SHP77 treated with DMSO at 0.1 percent for 48 hours (cell line): ENCODE measurements around the gene MARCKS.

ENCODE experiments used
- DNase-seq: peaks from one replicate; lab custom pipeline; 2025; lab: John Stamatoyannopoulos, UW

MARCKS gene

DNA sequence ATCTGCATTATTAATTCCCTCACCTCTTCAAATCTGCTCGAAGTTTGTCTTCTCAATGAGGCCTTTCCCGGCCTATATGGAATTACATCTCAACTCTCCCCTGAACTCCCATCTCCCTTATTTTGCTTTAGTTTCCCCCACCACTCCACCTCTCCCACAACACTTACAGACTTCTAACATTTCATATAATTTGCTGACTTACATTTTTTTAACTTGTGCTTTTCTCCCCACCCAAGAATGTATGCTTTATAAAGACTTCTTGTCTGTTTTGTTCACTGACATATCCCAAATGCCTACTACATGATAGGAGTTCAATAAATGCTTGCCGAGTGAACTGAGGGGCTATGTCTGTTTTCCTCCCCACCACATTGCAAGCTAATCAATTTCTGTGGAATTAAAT lies 3.9 kb upstream of the MARCKS start:
- no peak for DNase-seq

DNA sequence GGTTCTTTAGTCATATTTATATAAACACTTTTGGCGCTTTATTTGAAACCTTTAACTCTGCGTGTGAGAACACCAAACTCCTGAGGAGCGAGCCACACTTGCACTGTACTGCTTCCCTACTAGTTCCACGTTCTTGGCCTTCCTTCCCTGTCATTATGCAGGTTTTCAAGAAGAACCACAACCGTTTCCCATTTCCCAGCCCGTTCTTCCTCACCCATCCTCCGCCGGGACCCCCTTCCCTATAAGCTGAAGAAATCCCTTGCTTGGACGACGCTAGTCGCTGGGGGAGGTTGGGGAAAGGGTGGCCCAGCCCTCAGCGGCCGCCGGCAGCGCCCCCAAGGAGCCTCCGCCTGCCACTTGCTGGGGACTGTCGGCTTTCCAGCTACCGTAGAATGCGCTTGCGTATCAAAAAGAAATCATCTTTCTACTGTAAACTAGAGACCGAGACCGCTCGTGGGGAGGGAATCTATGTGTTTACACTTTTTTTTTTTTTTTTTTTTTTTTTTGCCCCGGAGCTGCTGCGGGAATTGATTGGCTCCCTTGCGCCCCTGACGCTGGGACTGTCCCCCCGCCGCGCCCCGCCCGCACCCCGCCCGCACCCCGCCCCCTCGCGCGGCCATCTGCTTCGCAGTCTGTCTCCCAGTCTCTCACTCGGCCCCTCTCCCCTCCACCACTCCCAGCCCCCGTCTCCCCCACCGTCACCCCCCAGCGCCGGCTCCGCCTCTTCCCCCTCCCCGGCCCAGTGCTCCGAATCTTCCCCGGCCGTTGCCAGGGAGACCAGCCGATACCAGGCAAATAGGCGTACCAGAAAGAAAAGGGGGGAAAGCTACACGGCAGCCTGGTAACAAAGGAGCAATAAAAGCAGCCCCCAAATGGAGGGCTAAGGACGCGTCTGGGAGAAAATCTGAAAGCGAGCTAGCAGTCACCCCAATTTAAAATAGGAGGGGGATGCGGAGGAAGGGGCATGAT lies 2.3 kb upstream of the MARCKS start:
- peak; percentile 63 for DNase-seq

DNA sequence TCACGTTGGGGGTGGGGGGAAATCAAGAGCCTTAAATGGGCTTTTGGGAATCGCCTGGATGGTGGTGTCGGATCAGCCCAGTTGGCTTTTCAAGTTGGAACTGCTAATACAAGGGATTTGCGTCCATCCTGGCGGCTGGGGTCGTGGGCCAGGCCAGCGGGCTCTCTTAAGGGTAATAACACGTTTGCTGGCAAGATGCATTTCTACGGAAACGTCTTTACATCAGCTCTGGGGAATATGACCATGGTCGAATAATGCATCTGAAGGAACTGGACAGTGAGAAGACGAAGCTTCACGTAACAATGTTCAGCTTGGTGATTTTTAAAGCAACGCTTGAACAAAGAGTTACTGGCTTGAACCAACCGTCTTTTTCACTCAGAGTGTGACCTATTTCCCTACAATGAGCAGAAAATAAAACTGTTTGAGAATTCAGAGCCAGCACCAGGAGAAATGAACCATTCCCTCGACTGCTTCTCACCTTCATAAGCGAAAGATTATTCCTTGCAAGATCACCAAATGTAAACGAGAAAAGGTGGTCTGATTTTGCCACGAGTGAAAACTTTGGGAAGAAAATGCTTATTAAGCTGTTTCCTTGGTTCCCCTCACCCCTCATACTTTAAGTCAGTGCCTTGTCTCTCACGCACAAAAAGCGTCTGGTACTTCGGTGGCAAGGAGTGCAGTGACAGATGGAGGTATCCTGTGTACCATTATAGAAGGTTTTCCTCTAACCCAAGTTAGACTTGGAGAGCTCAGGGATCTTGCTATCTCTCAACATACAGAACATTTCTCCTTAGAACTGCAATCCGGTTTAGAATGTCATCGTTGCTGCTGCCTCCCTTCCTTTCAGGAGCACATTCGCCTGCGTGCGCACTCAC lies 1.4 kb upstream of the MARCKS start:
- peak; percentile 60 for DNase-seq

DNA sequence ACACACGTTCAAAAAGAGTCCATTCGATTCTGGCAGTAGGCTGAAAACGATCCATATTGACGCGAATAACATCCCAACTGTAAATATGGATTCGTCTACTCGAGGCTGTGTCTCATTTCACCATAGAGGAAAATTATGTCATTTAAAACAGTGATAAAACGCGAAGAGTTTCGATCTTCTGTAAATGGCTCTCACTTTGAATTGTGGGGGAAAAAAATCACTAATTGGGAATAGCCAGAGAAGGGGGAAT lies 845 bp upstream of the MARCKS start:
- DNase-seq, result peak; percentile 60

DNA sequence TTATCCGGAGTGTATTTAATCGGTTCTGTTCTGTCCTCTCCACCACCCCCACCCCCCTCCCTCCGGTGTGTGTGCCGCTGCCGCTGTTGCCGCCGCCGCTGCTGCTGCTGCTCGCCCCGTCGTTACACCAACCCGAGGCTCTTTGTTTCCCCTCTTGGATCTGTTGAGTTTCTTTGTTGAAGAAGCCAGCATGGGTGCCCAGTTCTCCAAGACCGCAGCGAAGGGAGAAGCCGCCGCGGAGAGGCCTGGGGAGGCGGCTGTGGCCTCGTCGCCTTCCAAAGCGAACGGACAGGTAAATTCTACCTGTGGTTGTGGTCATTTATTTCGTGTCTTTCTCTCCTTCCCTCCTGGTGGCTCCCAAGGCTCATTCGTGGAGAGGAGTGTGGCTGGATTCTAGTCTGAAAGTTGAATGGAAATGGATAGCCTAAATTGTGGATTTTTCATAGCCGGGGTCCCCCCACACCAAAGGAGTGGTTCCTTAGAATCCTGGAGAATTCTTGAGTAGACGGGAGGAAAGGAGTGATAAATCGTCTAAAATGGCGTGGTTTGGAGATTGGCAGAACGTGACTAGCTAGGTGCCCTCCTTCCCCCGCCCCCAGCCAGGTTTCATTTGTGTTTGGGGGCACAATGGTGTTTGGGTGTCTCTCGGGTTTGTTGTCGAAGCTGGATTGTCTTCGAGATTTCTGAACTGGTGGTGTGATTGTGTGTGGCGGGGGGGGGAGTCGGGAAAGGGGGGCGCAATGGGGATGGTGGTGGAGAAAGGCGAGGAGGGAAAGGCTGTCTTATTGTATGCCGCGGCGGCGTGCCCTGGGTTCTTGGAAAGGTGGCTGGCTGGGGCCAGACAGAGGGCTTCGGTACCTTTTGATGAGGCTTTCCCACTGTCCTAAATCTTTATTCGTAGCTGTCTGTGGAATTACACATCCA lies 673 bp downstream of the MARCKS start:
- no peak for DNase-seq

DNA sequence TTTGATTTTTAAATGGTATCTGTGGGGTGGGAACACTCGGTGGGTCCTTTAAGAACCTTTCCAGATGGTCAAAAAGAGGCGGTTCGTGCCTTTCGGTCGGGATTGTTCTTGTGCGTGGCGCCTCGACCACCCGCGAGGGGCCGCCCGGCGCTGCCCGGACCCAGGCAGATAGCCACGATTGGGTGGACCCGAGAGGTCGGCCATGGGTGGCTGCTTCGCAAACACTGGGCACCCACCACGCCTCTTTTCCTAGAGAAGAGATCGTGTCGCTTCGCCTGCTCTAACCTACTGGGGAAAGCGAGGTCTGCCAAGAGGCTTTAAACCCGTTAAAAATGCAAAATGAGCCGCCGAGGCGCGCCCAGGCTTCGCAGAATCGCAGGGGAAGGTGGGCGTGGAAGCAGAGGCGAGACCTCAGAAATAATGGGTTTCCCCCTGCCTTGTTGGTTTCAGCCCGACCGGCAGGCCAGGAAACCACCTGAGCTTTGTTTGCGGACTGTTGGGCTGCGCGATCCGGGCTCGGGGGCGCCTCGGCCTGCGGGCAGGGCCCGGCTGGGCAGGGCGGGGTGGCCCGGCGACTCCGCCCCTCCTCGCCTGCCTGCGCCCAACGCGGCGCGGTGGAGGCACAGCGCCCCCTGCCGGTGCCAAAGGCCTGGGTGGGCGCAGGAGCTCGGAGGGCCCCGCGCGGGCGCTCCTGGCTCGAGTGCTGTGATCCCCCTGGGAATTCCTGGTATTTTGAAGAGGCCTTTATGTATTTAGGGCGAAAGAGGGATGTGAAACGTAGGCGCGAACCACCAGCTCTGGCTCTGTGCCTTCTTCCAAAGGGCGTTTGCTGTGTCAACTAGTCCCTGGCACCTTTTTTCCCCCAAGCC lies 1.6 kb downstream of the MARCKS start:
- DNase-seq, result peak; percentile 80

DNA sequence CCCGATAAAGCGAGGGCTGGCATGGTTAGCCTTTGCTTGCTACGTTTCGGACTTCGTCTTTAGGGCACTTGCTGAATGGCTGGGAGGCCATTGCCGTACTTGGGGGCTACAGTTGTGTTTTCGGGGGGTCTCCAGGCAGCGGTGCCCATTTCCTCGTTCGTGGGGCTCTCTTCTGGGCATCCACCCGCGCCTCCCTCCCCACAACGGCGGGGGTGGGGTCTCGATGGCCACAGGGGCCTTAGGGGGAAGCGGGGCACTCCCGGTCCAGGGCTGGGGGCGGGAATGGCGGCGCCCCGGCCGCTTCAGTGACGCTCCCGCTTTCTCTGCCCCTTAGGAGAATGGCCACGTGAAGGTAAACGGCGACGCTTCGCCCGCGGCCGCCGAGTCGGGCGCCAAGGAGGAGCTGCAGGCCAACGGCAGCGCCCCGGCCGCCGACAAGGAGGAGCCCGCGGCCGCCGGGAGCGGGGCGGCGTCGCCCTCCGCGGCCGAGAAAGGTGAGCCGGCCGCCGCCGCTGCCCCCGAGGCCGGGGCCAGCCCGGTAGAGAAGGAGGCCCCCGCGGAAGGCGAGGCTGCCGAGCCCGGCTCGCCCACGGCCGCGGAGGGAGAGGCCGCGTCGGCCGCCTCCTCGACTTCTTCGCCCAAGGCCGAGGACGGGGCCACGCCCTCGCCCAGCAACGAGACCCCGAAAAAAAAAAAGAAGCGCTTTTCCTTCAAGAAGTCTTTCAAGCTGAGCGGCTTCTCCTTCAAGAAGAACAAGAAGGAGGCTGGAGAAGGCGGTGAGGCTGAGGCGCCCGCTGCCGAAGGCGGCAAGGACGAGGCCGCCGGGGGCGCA lies 2.4 kb downstream of the MARCKS start:
- DNase-seq, result no peak

DNA sequence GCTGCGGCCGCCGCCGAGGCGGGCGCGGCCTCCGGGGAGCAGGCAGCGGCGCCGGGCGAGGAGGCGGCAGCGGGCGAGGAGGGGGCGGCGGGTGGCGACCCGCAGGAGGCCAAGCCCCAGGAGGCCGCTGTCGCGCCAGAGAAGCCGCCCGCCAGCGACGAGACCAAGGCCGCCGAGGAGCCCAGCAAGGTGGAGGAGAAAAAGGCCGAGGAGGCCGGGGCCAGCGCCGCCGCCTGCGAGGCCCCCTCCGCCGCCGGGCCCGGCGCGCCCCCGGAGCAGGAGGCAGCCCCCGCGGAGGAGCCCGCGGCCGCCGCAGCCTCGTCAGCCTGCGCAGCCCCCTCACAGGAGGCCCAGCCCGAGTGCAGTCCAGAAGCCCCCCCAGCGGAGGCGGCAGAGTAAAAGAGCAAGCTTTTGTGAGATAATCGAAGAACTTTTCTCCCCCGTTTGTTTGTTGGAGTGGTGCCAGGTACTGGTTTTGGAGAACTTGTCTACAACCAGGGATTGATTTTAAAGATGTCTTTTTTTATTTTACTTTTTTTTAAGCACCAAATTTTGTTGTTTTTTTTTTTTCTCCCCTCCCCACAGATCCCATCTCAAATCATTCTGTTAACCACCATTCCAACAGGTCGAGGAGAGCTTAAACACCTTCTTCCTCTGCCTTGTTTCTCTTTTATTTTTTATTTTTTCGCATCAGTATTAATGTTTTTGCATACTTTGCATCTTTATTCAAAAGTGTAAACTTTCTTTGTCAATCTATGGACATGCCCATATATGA lies 3.2 kb downstream of the MARCKS start:
- no peak for DNase-seq

DNA sequence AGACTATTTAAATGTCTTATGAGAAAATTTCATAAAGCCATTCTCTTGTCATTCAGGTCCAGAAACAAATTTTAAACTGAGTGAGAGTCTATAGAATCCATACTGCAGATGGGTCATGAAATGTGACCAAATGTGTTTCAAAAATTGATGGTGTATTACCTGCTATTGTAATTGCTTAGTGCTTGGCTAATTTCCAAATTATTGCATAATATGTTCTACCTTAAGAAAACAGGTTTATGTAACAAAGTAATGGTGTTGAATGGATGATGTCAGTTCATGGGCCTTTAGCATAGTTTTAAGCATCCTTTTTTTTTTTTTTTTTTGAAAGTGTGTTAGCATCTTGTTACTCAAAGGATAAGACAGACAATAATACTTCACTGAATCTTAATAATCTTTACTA lies 5.0 kb downstream of the MARCKS start:
- no peak for DNase-seq

DNA sequence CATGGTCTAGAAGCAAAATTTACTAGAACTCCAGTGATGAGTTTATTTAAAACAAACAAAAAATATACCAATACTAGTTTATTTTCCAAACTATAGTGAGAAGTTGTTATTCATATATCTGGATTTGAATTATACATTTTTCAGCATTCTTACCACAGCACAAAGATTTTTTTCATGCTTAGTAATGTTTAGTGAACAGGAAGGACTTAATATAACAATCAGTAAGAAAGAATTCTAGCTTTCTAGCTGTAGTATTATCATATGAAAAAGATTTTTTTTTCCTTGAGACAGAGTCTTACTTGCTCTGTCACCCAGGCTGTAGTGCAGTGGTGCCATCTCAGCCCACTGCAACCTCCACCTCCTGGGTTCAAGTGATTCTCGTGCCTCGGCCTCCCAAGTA lies 13.8 kb downstream of the MARCKS start:
- no peak for DNase-seq

DNA sequence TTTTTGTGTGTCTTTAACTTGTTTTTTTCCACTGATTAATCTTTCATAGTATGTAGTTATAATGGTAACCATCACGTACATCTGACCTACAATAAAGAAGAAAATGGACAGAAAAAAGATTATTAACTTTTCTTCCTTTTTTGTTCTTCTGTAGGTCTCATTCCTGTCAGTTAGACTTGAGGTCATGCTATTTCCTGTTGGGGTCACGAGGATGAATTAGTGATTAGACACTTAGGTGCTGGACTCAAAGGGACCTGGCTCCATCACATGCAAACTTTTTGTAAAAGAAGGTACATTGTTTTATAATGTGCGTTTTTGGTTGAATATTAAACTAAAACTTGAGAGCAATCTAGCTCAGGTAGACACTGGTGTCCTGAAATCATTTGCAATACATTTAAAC lies 14.8 kb downstream of the MARCKS start:
- DNase-seq, result no peak

DNA sequence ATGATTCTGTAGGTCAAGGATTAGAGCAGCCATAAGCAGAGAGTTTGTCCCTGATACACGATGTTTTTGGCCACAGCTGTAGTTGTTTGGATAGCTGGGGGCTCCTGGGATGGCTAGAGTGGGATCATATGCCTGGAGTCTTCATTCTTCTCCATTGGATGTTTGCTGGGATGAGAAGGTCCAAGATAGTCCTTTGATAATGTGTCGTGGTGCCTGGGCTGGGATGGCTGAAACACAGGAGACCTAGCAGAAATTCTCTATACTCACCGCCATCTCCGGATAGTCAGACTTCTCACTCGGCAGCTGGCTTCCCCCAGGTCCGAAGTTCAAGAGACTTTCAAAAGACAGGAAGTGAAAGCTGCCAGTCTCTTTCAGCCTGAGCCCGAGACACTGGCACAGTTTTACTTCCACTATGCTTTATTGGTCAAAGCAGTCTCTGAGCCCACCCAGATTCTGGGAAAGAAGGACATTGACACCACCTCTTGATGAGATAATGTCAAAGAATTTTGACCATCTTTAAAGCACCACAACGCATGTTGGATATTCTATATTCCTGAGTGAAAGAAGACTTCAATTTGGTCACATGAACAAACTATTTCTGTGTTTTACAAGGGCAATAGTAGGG lies 16.0 kb downstream of the MARCKS start:
- DNase-seq, result no peak

DNA sequence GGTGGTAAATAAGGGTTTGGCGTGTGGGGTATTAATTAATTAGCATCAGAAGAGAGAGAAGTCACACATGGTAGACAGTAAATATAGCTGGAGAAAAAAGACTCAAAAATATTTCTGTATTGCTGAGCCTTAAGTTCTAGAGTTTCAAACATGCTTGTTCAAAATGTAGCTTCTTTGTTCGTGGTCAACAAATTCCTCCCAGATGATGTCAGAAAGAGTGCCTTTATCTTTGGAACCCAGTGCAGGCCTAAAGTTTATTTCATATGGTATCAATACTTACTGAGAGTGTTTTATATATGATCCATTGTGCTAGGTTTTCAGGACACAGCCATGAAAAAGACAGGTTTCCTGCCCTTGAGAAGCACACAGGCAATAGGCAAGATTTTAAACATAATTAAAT lies 18.3 kb downstream of the MARCKS start:
- DNase-seq, result no peak

DNA sequence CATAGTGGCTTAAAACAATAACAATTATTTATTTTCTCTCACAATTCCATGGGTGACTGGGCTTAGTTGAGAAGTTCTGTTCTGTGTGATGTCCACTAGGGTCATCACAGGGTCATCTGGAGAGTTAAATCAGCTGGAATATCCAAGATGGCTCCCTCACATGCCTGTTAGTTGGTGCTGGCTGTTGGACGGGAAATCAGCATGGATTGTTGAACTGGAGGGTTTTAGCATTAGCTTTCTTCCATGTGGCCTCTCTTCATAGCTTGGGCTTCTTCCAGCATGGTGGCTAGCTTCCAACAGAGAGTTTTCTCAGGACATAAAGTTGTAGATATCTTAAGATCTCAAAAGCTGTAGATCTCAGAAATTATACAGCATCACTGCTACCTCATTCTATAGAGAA lies 19.6 kb downstream of the MARCKS start:
- DNase-seq, result no peak

DNA sequence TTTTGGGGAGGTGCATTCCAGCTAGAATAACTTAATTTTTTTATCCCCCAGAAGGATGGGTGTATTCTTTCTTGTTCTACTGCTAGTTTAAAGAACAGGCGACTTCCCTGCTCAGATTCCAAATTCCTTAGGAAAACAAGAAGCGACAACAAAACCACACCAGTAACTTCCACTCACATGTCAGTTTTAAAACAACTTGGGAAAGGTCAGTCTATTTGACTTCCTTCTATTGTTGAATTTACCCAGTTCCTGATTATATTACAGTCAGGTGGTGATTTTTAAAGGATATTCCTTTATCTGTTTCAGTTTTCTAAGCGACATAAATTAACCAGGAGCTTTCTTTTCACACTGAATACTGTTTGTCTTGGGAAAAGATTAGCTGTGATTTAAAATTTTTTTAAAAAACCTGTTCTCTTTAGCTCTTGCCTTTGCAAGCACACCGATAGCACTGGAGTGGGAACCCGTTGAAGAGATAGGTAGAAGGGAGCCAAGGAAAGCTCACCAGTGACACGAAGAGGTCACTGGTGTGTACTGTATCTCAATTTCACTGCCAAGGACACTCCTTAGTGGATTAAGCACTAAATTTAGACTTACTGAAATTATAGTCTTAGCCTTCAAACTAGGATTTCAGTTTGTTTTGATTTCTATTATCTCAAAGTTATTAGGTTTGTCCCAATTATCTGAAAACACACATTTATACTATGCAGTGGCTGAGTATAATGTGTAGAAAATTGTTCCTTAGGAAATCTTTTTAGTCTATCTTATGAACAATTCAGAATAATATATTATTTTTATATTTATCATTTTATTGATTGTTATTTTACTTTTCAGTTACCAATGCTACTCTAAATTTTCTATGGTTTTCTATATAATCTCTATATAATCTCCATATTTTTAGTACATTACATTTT lies 22.3 kb downstream of the MARCKS start:
- DNase-seq, result peak; percentile 83

DNA sequence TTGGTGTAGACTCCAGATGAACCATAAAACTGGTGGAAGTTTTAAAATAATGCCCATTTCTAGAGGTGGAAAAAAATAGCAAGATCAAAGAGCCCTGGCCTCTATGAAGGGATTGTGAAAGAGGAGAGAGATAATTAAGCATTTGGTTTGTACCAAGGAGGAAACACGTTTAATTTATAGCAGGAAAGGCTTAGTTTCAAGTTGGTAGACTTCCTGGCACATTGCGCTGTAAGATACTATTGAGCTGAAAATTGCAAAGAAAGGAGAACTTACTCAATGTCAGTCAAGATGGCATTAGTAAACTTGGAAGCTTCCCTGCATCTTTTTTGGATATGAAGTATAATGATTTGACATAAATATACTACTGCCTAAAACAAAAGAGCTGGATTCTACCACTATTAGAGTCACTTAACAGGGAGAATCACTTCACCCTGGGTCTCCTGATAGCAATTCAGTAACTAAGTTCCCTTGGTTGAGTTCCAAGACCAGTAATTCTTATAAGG lies 24.4 kb downstream of the MARCKS start:
- DNase-seq, result no peak

DNA sequence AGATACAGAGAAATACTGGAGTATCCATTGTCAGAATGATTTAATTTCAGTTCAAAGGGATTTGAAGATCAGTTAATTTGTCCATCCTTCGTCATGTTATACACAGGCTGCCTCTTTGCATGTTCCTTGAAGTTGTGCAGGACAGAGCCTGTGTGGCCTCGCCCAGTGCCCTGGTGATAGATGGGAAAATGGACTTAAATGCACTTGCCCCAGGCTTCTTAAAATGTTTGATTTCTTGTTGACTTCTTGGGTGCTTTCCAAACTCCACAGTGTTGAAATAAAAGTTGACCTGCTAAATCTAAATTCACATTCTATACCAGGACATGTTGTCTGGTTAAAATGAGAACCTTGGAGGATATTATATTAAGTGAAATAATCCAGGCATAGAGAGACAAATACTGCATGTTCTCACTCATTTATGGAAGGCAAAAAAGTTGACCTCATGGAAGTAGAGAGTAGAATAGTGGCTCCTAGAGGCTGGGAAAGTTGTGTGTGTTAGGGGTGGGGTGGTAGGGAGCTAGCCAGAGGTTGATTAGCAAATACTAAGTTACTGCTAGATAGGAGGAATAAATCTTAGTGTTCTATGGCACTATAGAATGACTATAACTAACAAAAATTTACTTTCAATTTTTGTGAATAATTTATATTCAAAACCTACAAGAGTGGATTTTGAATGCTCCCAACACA lies 25.3 kb downstream of the MARCKS start:
- DNase-seq, result no peak
